Measurements from ENCODE around the gene SLC22A2. TPM values are rescaled to one million over a fixed set of nuclear protein-coding genes. Genes with fewer than 3 reads are reported as not detected.

The SLC22A2 gene
- polyA plus RNA-seq, 1 experiment, result not detected

- POLR2A ChIA-PET, result no interaction called here
- CTCF ChIA-PET, result no interaction called here
- no peaks in the 10 kb centered on the region for H3K27me3 ChIP-seq (ENCODE audit: control insufficient read depth, insufficient read depth, low read length)
- H3K4me3 ChIP-seq (ENCODE audit: low read depth, low read length), result no peak overlapping the region
- DNase-seq (ENCODE audit: low read depth), result no peak
- no peak for TF ChIP-seq CTCF (IDR thresholded peaks at IDR 0.05; ENCODE audit: insufficient read depth, low read depth, low read length)
- H3K36me3 ChIP-seq (ENCODE audit: control insufficient read depth, insufficient read depth, low read length), result no peaks in the 10 kb centered on the region
Observed at GRCh38 chr6:160172704-160173103, 85.9 kb downstream of the SLC22A2 start.

DNA sequence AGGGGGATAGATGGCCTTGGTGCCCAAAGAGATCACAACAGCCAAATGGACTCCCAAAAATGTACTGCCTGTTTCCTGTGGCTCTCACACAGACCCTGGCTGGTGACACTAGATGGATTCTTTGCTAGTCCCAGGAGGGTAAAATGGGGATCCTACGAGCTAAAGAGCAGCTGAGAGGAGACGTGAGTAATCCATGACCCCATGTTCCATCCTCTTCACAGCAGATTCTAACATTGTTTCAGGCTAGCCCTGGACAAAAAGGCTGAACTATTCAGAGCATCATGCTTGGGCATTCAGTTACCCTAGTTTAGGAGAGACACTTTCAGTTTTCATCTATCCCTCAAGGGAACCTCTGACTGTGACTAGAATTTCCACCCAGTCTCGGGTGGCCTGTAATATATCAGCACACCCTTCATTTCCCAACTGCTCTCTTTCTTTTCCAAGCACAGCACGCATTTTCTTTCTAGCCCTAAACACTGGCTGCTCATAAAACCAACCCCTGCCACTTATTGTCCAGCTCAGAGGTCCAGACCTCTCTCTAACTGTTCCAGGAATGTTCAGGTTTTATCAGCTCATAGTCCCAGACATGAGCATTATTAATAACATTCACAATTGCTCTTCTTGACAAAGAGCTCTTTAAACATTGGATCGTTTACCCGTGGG is 88.5 kb downstream of the SLC22A2 start:
- Histone ChIP-seq H3K4me3 (ENCODE audit: low read depth, low read length) (no peak overlapping the region), H3K36me3 (ENCODE audit: control insufficient read depth, insufficient read depth, low read length) (no peaks in the 10 kb centered on the region), H3K27me3 (ENCODE audit: control insufficient read depth, insufficient read depth, low read length) (no peaks in the 10 kb centered on the region)
- no peak for TF ChIP-seq CTCF (IDR thresholded peaks at IDR 0.05; ENCODE audit: insufficient read depth, low read depth, low read length)
- ChIA-PET POLR2A (no interaction called here), CTCF (no interaction called here)
- no peak for DNase-seq (ENCODE audit: low read depth)

DNA sequence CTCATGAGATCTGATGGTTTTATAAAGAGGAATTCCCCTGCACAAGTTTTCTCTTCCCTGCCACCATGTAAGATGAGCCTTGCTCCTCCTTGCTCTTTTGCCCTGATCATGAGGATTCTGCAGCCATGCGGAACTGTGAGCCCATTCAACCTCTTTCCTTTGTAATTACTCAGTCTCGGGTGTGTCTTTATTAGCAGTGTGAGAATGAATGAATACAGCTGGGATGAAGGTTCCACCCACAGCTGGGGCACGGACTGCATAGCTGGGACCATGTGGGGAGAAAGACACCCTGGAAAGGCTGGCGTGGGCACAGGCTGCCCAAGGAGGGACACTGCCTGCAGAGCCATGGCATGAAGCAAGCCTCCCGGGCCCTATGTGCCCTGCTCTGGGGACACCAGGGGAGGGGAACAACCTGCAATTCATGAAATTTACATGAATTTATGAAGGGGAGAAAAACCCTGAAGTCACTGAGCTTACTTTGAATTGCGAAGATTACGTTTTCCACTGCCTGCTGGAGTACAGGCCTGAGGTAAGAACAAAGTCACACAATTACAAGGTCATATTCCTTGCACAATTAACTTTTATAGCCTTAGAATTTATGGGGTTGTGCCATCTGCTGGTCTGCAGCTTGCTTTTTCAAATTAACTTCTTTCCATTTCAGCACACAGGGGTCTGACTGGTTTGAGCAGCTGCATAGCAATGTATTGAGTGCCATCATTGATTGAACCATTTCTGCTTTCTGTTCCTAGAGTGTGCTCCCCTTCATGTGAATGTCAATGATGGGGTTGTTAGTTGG is 90.8 kb downstream of the SLC22A2 start:
- DNase-seq (ENCODE audit: low read depth), result no peak
- POLR2A ChIA-PET, result no interaction called here
- Histone ChIP-seq H3K27me3 (ENCODE audit: control insufficient read depth, insufficient read depth, low read length) (no peaks in the 10 kb centered on the region), H3K4me3 (ENCODE audit: low read depth, low read length) (no peak overlapping the region), H3K36me3 (ENCODE audit: control insufficient read depth, insufficient read depth, low read length) (no peaks in the 10 kb centered on the region)
- TF ChIP-seq CTCF (IDR thresholded peaks at IDR 0.05; ENCODE audit: insufficient read depth, low read depth, low read length), result no peak
- CTCF ChIA-PET, result no interaction called here

Other genes with a start within 250 kb of the SLC22A2 start
- gene SLC22A1, start 137.0 kb downstream of the SLC22A2 start, polyA plus RNA-seq (2011; rRNA removed), result 0.11 and 0.38 TPM in 2 replicates
- gene SLC22A3, start 89.6 kb upstream of the SLC22A2 start, polyA plus RNA-seq (2011; rRNA removed), result not detected in 2 replicates

Measured in BJ (cell line).